ENCODE data around the gene ZFHX3. TPM values are rescaled to one million over a fixed set of nuclear protein-coding genes. Genes with fewer than 3 reads are reported as not detected.

Gene ZFHX3
- total and polyA plus RNA-seq, 3 donors from 2014 or later: 3.3 to 19.9 (median 15.7) TPM

- intact Hi-C loops (cut with DNase I; ENCODE audit: low total_unique reads): no loop called here
- H3K27me3 ChIP-seq: no peaks in the 10 kb centered on the region
- H3K27ac ChIP-seq: peak overlapping the region in 1 of 2 donors; percentile 15
- peaks cover 17% of the 10 kb centered on the region for H3K4me1 ChIP-seq
- WGBS, 2 donors: 3 to 12% methylated on average over 24 to 49 of the region's 49 CpGs
- no peak for DNase-seq
- no peaks in the 10 kb centered on the region for H3K9me3 ChIP-seq
- peak overlapping the region in 1 of 2 donors; percentile 8 for H3K4me3 ChIP-seq
- no peaks in the 10 kb centered on the region for H3K36me3 ChIP-seq (ENCODE audit: low read depth, missing control alignments)
- TF ChIP-seq POLR2A (IDR thresholded peaks at IDR 0.05) (no peak), CTCF (IDR thresholded peaks at IDR 0.05) (no peak)
Observed at GRCh38 chr16:73066331-73066926, 18.5 kb upstream of the ZFHX3 start.

DNA sequence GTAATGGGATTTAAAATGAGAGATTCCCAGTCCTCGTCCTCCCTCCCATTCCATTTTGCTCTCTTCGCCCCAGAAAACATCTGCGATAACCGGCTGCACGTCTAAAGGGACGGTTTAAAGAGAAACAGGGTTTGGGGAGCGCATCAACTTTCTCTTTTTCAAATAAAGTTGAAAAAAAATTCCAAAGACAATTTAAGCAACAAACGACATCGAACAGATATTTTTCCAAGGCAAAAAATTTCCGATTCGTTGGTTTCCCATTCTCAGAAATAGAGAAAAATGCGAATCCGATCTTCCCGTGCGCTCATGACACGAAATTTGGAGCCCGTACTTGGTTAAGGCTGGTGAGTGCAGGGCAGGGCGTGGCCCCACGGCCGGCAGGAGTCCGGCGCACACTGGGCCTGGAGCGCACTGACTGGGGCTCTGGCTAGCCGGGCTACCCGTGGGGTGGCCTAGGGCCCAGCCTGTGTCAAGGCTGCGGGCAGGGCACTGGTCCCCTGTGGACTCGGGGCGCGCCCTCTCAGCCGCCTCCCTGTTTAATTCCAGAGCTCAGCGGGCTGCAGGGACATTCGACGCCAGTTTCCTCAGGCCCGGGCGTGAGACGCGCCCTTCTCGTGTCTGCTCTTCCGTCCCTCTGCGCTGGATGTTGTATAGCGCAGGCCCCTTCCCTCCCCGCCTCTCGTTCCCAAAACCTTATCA is 17.9 kb upstream of the ZFHX3 start:
- TF ChIP-seq CTCF (IDR thresholded peaks at IDR 0.05) (no peak), POLR2A (IDR thresholded peaks at IDR 0.05) (no peak)
- H3K9me3 ChIP-seq: no peaks in the 10 kb centered on the region
- peaks cover 13% of the 10 kb centered on the region for H3K4me1 ChIP-seq
- intact Hi-C loops (cut with DNase I; ENCODE audit: low total_unique reads): no loop called here
- H3K27ac ChIP-seq: peak overlapping the region in 1 of 2 donors; percentile 15
- peak overlapping the region in 1 of 2 donors; percentile 8 for H3K4me3 ChIP-seq
- H3K36me3 ChIP-seq (ENCODE audit: low read depth, missing control alignments): no peaks in the 10 kb centered on the region
- 14 to 16% methylated on average over 33 to 37 of the region's 43 CpGs for WGBS, 2 donors
- no peaks in the 10 kb centered on the region for H3K27me3 ChIP-seq
- no peak for DNase-seq

DNA sequence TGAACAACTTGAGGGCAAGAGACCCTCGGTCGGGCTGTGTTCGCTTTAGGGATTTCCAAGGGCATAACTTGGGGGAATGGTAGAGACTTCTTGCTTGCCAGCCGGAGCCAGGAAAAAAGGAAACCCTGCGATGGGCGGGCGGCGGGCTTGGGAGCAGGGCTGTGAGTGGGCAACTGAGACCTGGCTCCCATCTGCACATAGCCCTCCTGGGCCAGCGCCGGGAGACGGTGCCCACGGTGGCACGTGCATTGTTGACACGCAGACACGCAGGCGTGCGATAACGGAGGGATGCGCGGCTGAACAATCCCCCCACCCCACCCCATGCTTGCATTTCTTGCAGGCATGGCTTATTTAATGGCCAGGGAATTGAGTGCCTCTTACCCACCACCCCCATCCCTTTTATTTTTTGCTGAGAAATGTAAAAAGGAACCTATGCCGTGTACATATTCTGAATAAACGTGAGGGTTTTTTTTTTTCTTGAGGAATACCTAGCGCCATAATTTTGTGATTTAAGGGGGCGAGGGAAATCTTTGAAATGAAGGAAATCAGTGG is 17.1 kb upstream of the ZFHX3 start:
- DNase-seq: no peak
- H3K27ac ChIP-seq: no peak overlapping the region
- H3K27me3 ChIP-seq: no peaks in the 10 kb centered on the region

GRCh38 chr16:73064212-73064993 is 16.5 kb upstream of the ZFHX3 start:
- peak overlapping the region in 1 of 2 donors; percentile 15 for H3K27ac ChIP-seq
- H3K27me3 ChIP-seq: no peaks in the 10 kb centered on the region
- H3K36me3 ChIP-seq (ENCODE audit: low read depth, missing control alignments): no peaks in the 10 kb centered on the region
- no peak for DNase-seq
- H3K4me1 ChIP-seq: peaks cover 11% of the 10 kb centered on the region
- H3K4me3 ChIP-seq: peak overlapping the region in 1 of 2 donors; percentile 8
- TF ChIP-seq CTCF (IDR thresholded peaks at IDR 0.05) (no peak), POLR2A (IDR thresholded peaks at IDR 0.05) (no peak)
- H3K9me3 ChIP-seq: no peaks in the 10 kb centered on the region
- intact Hi-C loops (cut with DNase I; ENCODE audit: low total_unique reads): no loop called here
- 24 to 31% methylated on average over 25 of the region's 25 CpGs for WGBS, 2 donors

More for the DNA sequence above, 17.1 kb upstream of the ZFHX3 start:
- no peak for TF ChIP-seq CTCF (IDR thresholded peaks at IDR 0.05)
- TF ChIP-seq POLR2A (IDR thresholded peaks at IDR 0.05): no peak
- intact Hi-C loops (cut with DNase I; ENCODE audit: low total_unique reads): no loop called here
- Histone ChIP-seq H3K4me1 (peaks cover 8% of the 10 kb centered on the region), H3K4me3 (peak overlapping the region in 1 of 2 donors; percentile 8), H3K36me3 (ENCODE audit: low read depth, missing control alignments) (no peaks in the 10 kb centered on the region), H3K9me3 (no peaks in the 10 kb centered on the region)
- 13 to 18% methylated on average over 14 to 24 of the region's 24 CpGs for WGBS, 2 donors

Measured in testis (tissue), 3 donors.